Cardiac fibroblast (primary cell): ENCODE results near the gene RGL3.
A peak's percentile ranks its signal among the peaks of the same experiment; 100 is the strongest.

ENCODE experiments used
- DNase-seq, 2 donors: peaks; one replicate each; pipeline versions ENCODE4 v3.0.0 to v3.0.0-alpha.2; 2010; ENCODE audit warnings: low read depth in 2 of 2
- H3K4me3 ChIP-seq, 2 donors: replicated peaks in 1 of 2; 1 replicate in 1 of 2; 2 replicates in 1 of 2; pipeline ENCODE4 v1.5.1; 2011; ENCODE audit warnings: low read depth in 2 of 2, low read length in 2 of 2, mild to moderate bottlenecking in 2 of 2, moderate library complexity in 1 of 2
- CTCF ChIP-seq: IDR thresholded peaks from one replicate; pipeline ENCODE4 v1.5.1; 2011; ENCODE audit warnings: low read depth, mild to moderate bottlenecking, low read length, inconsistent platforms

The RGL3 gene

GRCh38 chr19:11373166-11373884 is 45.8 kb downstream of the RGL3 start:
- TF ChIP-seq CTCF, result no peak
- no peak overlapping the region for H3K4me3 ChIP-seq
- peak in 1 of 2 donors; percentile 54 for DNase-seq

GRCh38 chr19:11370744-11371143 is 48.4 kb downstream of the RGL3 start:
- TF ChIP-seq CTCF, result no peak
- no peak overlapping the region for H3K4me3 ChIP-seq
- no peak for DNase-seq

GRCh38 chr19:11367528-11367927 is 51.6 kb downstream of the RGL3 start:
- no peak overlapping the region for H3K4me3 ChIP-seq
- DNase-seq, result no peak
- TF ChIP-seq CTCF, result no peak

- no peak for TF ChIP-seq CTCF
- no peak for DNase-seq
- no peak overlapping the region for H3K4me3 ChIP-seq
Observed at GRCh38 chr19:11365557-11366117, 53.5 kb downstream of the RGL3 start.

GRCh38 chr19:11364935-11365334 is 54.2 kb downstream of the RGL3 start:
- TF ChIP-seq CTCF, result no peak
- no peak overlapping the region for H3K4me3 ChIP-seq
- no peak for DNase-seq

- no peak for TF ChIP-seq CTCF
- no peak for DNase-seq
- H3K4me3 ChIP-seq, result no peak overlapping the region
Observed at GRCh38 chr19:11364296-11364904, 54.7 kb downstream of the RGL3 start.
